ENCODE data around the gene FRMD5.

FRMD5 gene

DNA sequence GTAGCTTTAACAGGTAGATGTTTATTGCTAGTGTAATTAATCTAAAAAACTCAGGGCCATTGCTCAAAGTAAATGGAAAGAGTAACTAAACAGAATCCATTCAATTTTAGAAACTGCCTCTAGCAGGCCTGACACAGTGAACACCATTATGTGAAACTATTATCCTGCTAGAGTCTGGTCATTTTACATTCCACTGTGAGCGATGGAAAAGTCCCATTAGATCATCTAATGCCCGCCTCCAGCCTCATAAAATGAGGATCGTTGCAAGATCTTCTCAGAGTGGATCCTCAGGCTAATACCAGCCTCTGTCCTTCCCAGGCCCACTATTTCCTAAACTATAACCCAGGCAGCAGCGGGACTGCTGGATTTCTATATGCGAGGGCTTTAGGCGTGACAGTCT is 260.6 kb downstream of the FRMD5 start:
- H3K79me2 ChIP-seq (ENCODE audit: low read length) = no peaks in the 10 kb centered on the region
- H2AFZ ChIP-seq (ENCODE audit: low read depth, low read length) = no peak overlapping the region
- H3K27me3 ChIP-seq (ENCODE audit: low read depth, low read length) = no peaks in the 10 kb centered on the region
- no peak overlapping the region for H3K9ac ChIP-seq (ENCODE audit: low read length)
- TF ChIP-seq EZH2phosphoT487 (IDR thresholded peaks at IDR 0.05; ENCODE audit: low read depth) = no peak
- TF ChIP-seq, protein P1, sequence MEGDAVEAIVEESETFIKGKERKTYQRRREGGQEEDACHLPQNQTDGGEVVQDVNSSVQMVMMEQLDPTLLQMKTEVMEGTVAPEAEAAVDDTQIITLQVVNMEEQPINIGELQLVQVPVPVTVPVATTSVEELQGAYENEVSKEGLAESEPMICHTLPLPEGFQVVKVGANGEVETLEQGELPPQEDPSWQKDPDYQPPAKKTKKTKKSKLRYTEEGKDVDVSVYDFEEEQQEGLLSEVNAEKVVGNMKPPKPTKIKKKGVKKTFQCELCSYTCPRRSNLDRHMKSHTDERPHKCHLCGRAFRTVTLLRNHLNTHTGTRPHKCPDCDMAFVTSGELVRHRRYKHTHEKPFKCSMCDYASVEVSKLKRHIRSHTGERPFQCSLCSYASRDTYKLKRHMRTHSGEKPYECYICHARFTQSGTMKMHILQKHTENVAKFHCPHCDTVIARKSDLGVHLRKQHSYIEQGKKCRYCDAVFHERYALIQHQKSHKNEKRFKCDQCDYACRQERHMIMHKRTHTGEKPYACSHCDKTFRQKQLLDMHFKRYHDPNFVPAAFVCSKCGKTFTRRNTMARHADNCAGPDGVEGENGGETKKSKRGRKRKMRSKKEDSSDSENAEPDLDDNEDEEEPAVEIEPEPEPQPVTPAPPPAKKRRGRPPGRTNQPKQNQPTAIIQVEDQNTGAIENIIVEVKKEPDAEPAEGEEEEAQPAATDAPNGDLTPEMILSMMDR (IDR thresholded peaks at IDR 0.05; ENCODE audit: low read depth, low read length) = no peak
- no peaks in the 10 kb centered on the region for H4K20me1 ChIP-seq (ENCODE audit: insufficient read depth, low read length)
- no peaks in the 10 kb centered on the region for H3K9me3 ChIP-seq (ENCODE audit: insufficient read depth, low read length)
- H3K4me2 ChIP-seq (ENCODE audit: low read length) = no peak overlapping the region
- no peak overlapping the region for H3K4me3 ChIP-seq (ENCODE audit: low read length)
- H3K27ac ChIP-seq (ENCODE audit: low read length) = no peak overlapping the region
- H3K36me3 ChIP-seq (replicated peaks; ENCODE audit: low read depth, low read length) = no peaks in the 10 kb centered on the region
- peaks cover 16% of the 10 kb centered on the region for H3K4me1 ChIP-seq (ENCODE audit: low read length)

DNA sequence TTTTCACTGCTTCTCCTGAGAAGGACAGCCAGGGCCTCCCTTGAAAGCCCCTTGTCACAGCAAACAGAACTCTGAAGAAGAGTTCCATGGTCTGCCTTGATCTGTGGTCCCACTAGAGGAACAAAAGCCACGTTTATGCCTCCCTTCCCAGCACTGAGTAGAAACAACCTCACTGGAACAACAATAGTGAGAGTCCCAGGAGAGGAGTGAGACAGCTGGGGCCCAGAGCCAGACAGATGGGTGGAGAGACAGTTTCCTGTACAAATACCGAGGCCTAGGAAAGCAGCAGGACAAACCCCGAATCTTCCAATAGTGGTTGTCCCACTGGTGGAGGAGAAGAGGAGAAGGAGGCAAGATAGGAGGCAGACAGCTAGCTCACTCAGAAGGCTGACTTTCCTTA is 262.2 kb downstream of the FRMD5 start:
- H3K4me2 ChIP-seq (ENCODE audit: low read length) = no peak overlapping the region
- H3K36me3 ChIP-seq (replicated peaks; ENCODE audit: low read depth, low read length) = no peaks in the 10 kb centered on the region
- H3K4me1 ChIP-seq (ENCODE audit: low read length) = peaks cover 17% of the 10 kb centered on the region
- no peaks in the 10 kb centered on the region for H4K20me1 ChIP-seq (ENCODE audit: insufficient read depth, low read length)
- no peak for TF ChIP-seq EZH2phosphoT487 (IDR thresholded peaks at IDR 0.05; ENCODE audit: low read depth)
- TF ChIP-seq, protein P1 (IDR thresholded peaks at IDR 0.05; ENCODE audit: low read depth, low read length) = no peak
- no peaks in the 10 kb centered on the region for H3K79me2 ChIP-seq (ENCODE audit: low read length)
- no peak overlapping the region for H2AFZ ChIP-seq (ENCODE audit: low read depth, low read length)
- no peak overlapping the region for H3K27ac ChIP-seq (ENCODE audit: low read length)
- no peaks in the 10 kb centered on the region for H3K27me3 ChIP-seq (ENCODE audit: low read depth, low read length)
- no peak overlapping the region for H3K4me3 ChIP-seq (ENCODE audit: low read length)
- no peaks in the 10 kb centered on the region for H3K9me3 ChIP-seq (ENCODE audit: insufficient read depth, low read length)
- no peak overlapping the region for H3K9ac ChIP-seq (ENCODE audit: low read length)

DNA sequence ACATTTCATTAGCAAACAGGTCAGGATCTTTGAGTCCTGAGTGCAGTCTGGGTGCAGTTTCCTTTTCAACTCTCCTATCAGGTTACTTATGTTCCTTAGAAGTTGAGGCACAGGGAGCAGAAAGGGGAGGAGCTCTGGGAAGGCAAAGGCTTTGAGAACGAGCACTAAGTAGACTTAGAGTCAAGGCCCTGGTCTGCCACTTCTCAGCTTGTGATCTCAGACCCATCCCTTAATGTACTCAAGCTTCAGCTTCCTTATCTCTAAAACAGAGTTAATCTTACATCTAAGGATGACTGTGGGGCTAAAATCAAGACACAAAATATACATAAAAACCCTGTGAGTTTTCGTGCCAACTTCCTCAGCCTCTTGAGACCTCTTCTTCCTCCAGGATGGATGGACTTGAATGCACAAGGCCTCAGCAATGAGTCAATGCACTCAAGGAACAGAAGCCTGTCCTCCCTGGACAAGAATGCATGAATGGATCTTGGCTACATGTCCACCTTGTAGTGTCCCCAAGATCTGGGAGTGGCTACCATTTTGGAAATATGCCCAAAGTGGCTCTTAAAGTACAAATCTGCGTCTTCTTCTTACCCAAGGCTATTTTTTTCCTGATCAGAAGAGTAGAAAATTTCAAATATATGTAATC is 263.2 kb downstream of the FRMD5 start:
- Histone ChIP-seq H3K4me1 (ENCODE audit: low read length) (peaks cover 17% of the 10 kb centered on the region), H3K9ac (ENCODE audit: low read length) (no peak overlapping the region), H3K79me2 (ENCODE audit: low read length) (no peaks in the 10 kb centered on the region)

DNA sequence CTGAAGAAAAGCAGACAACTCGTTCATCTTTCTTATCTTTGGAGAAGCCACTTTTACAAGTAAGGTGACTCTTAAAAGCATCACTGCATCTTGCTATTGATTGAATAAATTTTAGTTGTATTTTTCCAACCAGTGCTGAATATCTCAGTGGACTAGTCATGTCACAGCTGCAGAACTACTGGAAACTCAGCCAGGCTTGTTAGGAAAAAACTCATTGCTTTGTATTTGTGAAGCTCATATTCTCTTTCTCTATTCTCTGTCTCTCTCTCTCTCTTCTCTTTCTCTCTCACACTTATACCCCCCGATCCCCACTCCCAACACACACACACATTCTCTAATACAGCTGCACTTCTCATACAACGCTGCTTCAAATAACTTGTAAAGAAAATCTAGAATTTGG is 264.0 kb downstream of the FRMD5 start:
- TF ChIP-seq, protein P1 (IDR thresholded peaks at IDR 0.05; ENCODE audit: low read depth, low read length) = no peak
- TF ChIP-seq EZH2phosphoT487 (IDR thresholded peaks at IDR 0.05; ENCODE audit: low read depth) = no peak
- no peaks in the 10 kb centered on the region for H3K36me3 ChIP-seq (replicated peaks; ENCODE audit: low read depth, low read length)
- no peaks in the 10 kb centered on the region for H4K20me1 ChIP-seq (ENCODE audit: insufficient read depth, low read length)
- H3K4me2 ChIP-seq (ENCODE audit: low read length) = no peak overlapping the region
- H3K79me2 ChIP-seq (ENCODE audit: low read length) = no peaks in the 10 kb centered on the region
- H3K27ac ChIP-seq (ENCODE audit: low read length) = no peak overlapping the region
- H3K9me3 ChIP-seq (ENCODE audit: insufficient read depth, low read length) = no peaks in the 10 kb centered on the region
- peaks cover 17% of the 10 kb centered on the region for H3K4me1 ChIP-seq (ENCODE audit: low read length)
- no peaks in the 10 kb centered on the region for H3K27me3 ChIP-seq (ENCODE audit: low read depth, low read length)
- H2AFZ ChIP-seq (ENCODE audit: low read depth, low read length) = no peak overlapping the region
- no peak overlapping the region for H3K4me3 ChIP-seq (ENCODE audit: low read length)
- H3K9ac ChIP-seq (ENCODE audit: low read length) = no peak overlapping the region

More for the DNA sequence above, 263.2 kb downstream of the FRMD5 start:
- Histone ChIP-seq H3K4me2 (ENCODE audit: low read length) (no peak overlapping the region), H4K20me1 (ENCODE audit: insufficient read depth, low read length) (no peaks in the 10 kb centered on the region), H3K4me3 (ENCODE audit: low read length) (no peak overlapping the region), H3K9me3 (ENCODE audit: insufficient read depth, low read length) (no peaks in the 10 kb centered on the region), H2AFZ (ENCODE audit: low read depth, low read length) (no peak overlapping the region), H3K27ac (ENCODE audit: low read length) (no peak overlapping the region), H3K27me3 (ENCODE audit: low read depth, low read length) (no peaks in the 10 kb centered on the region), H3K36me3 (replicated peaks; ENCODE audit: low read depth, low read length) (no peaks in the 10 kb centered on the region)
- TF ChIP-seq EZH2phosphoT487 (IDR thresholded peaks at IDR 0.05; ENCODE audit: low read depth) = no peak
- TF ChIP-seq, protein P1 (IDR thresholded peaks at IDR 0.05; ENCODE audit: low read depth, low read length) = no peak

Measured in OCI-LY3 (cell line).